Upper lobe of left lung (tissue), 4 donors: Measurements from ENCODE around the gene SYK.

ENCODE experiments used
- POLR2A ChIP-seq, 4 donors: fragments of 450-650 bp; IDR thresholded peaks; one replicate each; pipeline ENCODE4 v1.5.1; 2016 to 2017; ENCODE audit warnings: antibody characterized with exemption in 4 of 4, mild to moderate bottlenecking in 2 of 4
- POLR2AphosphoS5 ChIP-seq, 2 donors: sonication (generic); formaldehyde crosslinking; IDR thresholded peaks; one replicate each; pipeline ENCODE4 v1.5.1; 2017; ENCODE audit warnings: antibody characterized with exemption in 2 of 2
- TF ChIP-seq, protein P1 (sequence below), 6 experiments: fragments of 450-650 bp in 4 of 6; fragments of 200-600 bp in 2 of 6; sonication (generic) in 2 of 6; IDR thresholded peaks; one replicate each; pipeline ENCODE4 v1.5.1; 2016 to 2019; ENCODE audit warnings: antibody characterized with exemption in 6 of 6

DNA sequence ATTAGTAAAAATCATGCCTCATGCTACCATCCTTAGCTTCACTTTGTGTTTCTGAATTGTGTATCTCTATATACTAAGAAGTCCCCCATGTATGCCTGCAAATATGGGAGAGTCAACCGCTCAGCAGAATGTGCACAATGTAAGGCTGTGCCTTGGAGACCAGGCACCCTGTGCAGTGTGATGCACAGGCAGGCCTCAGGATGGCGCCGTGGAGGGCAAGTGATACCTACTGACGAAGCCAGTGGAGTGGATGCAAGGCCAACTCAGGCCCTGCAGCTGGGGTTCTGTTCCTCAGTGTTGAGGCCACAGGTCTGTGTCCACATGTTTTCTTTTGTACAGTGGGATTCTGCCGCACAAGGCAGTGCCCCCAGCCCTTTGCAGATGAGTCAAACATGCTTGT lies 28.4 kb downstream of the SYK start:
- TF ChIP-seq, protein P1, sequence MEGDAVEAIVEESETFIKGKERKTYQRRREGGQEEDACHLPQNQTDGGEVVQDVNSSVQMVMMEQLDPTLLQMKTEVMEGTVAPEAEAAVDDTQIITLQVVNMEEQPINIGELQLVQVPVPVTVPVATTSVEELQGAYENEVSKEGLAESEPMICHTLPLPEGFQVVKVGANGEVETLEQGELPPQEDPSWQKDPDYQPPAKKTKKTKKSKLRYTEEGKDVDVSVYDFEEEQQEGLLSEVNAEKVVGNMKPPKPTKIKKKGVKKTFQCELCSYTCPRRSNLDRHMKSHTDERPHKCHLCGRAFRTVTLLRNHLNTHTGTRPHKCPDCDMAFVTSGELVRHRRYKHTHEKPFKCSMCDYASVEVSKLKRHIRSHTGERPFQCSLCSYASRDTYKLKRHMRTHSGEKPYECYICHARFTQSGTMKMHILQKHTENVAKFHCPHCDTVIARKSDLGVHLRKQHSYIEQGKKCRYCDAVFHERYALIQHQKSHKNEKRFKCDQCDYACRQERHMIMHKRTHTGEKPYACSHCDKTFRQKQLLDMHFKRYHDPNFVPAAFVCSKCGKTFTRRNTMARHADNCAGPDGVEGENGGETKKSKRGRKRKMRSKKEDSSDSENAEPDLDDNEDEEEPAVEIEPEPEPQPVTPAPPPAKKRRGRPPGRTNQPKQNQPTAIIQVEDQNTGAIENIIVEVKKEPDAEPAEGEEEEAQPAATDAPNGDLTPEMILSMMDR (IDR thresholded peaks at IDR 0.05) = no peak
- no peak for TF ChIP-seq POLR2A (IDR thresholded peaks at IDR 0.05)
- TF ChIP-seq POLR2AphosphoS5 (IDR thresholded peaks at IDR 0.05) = no peak
